Vagina (tissue), 2 donors: ENCODE measurements around the gene RBP2. TPM values are rescaled to one million over a fixed set of nuclear protein-coding genes. Genes with fewer than 3 reads are reported as not detected.

Experiments used
- DNase-seq, 2 donors: peaks; one replicate each; pipeline ENCODE4 v3.0.0-alpha.2; 2017; ENCODE audit errors: extremely low spot score in 2 of 2
- H3K27ac ChIP-seq: fragments of 200-600 bp; sonication (generic); one replicate; pipeline ENCODE4 v1.5.1; 2019
- H3K27me3 ChIP-seq: fragments of 200-600 bp; sonication (generic); one replicate; pipeline ENCODE4 v1.5.1; 2019
- H3K36me3 ChIP-seq, 2 donors: fragments of 200-600 bp; sonication (generic); one replicate each; pipeline ENCODE4 v1.5.1; 2017 to 2019
- H3K4me1 ChIP-seq: fragments of 200-600 bp; sonication (generic); one replicate; pipeline ENCODE4 v1.5.1; 2019
- H3K4me3 ChIP-seq, 2 donors: fragments of 200-600 bp; sonication (generic); 1 replicate in 1 of 2; 2 replicates in 1 of 2; pipeline ENCODE4 v1.5.1; 2016 to 2019
- H3K9me3 ChIP-seq: fragments of 200-600 bp; sonication (generic); one replicate; pipeline ENCODE4 v1.5.1; 2019
- CTCF ChIP-seq, 3 experiments: fragments of 450-650 bp in 2 of 3; fragments of 200-600 bp in 1 of 3; sonication (generic) in 1 of 3; IDR thresholded peaks; one replicate each; pipeline ENCODE4 v1.5.1; 2017 to 2019; ENCODE audit warnings: antibody characterized with exemption in 3 of 3, mild to moderate bottlenecking in 2 of 3, moderate library complexity in 2 of 3
- POLR2A ChIP-seq, 2 donors: fragments of 450-650 bp; IDR thresholded peaks; one replicate each; pipeline ENCODE4 v1.6.1; 2017; ENCODE audit warnings: antibody characterized with exemption in 2 of 2, mild to moderate bottlenecking in 2 of 2, moderate library complexity in 2 of 2
- POLR2AphosphoS5 ChIP-seq, 2 donors: sonication (generic); formaldehyde crosslinking; IDR thresholded peaks; one replicate each; pipeline ENCODE4 v1.9.0; 2017; ENCODE audit warnings: antibody characterized with exemption in 2 of 2, mild to moderate bottlenecking in 2 of 2, low read depth in 1 of 2; ENCODE audit not compliant: insufficient read depth in 1 of 2
- intact Hi-C: fragments of 100-400 bp; cut with DNase I; formaldehyde crosslinking; loops from one replicate; pipeline ENCODE4 v1.15.1; 2023
- total RNA-seq: library from RNA; depleted of rRNA; stranded (reverse); fragments of >200 nt; gene quantifications from one replicate; pipeline ENCODE4 v1.2.3, GENCODE V29; 2016

The RBP2 gene
- total RNA-seq, 1 donor from 2014 or later, result not detected

GRCh38 chr3:139518306-139518705, 42.0 kb upstream of the RBP2 start:
- TF ChIP-seq POLR2A (IDR thresholded peaks at IDR 0.05), result no peak
- no peak for TF ChIP-seq CTCF (IDR thresholded peaks at IDR 0.05)
- DNase-seq, result peak; percentile 43 to 49

GRCh38 chr3:139517321-139518065, 41.2 kb upstream of the RBP2 start:
- no peak for TF ChIP-seq POLR2AphosphoS5 (IDR thresholded peaks at IDR 0.05; ENCODE audit: insufficient read depth in 1 of 2, low read depth in 1 of 2)
- DNase-seq, result peak; percentile 22 to 56
- H3K27me3 ChIP-seq, result no peaks in the 10 kb centered on the region
- no peaks in the 10 kb centered on the region for H3K9me3 ChIP-seq
- H3K27ac ChIP-seq, result no peak overlapping the region
- intact Hi-C loops, result no loop called here
- H3K4me1 ChIP-seq, result no peaks in the 10 kb centered on the region
- H3K36me3 ChIP-seq, result no peaks in the 10 kb centered on the region
- no peak overlapping the region for H3K4me3 ChIP-seq

More at GRCh38 chr3:139518306-139518705, 42.0 kb upstream of the RBP2 start:
- Histone ChIP-seq H3K9me3 (no peaks in the 10 kb centered on the region), H3K27ac (no peak overlapping the region), H3K4me1 (no peaks in the 10 kb centered on the region), H3K4me3 (no peak overlapping the region), H3K27me3 (no peaks in the 10 kb centered on the region), H3K36me3 (no peaks in the 10 kb centered on the region)
- intact Hi-C loops, result no loop called here

- Histone ChIP-seq H3K4me3 (no peak overlapping the region), H3K27me3 (no peaks in the 10 kb centered on the region), H3K27ac (no peak overlapping the region), H3K36me3 (no peaks in the 10 kb centered on the region), H3K9me3 (no peaks in the 10 kb centered on the region), H3K4me1 (no peaks in the 10 kb centered on the region)
- no peak for TF ChIP-seq POLR2AphosphoS5 (IDR thresholded peaks at IDR 0.05; ENCODE audit: insufficient read depth in 1 of 2, low read depth in 1 of 2)
- no peak for TF ChIP-seq CTCF (IDR thresholded peaks at IDR 0.05)
- intact Hi-C loops, result no loop called here
- DNase-seq, result peak in 1 of 2 donors; percentile 3
These were observed 38.4 kb upstream of the RBP2 start for GRCh38 chr3:139514741-139515140.

GRCh38 chr3:139509631-139510030, 33.3 kb upstream of the RBP2 start:
- Histone ChIP-seq H3K27me3 (no peaks in the 10 kb centered on the region), H3K27ac (no peak overlapping the region), H3K4me1 (no peaks in the 10 kb centered on the region), H3K9me3 (no peaks in the 10 kb centered on the region), H3K36me3 (no peaks in the 10 kb centered on the region), H3K4me3 (no peak overlapping the region)
- DNase-seq, result peak in 1 of 2 donors; percentile 40
- intact Hi-C loops, result no loop called here
- no peak for TF ChIP-seq CTCF (IDR thresholded peaks at IDR 0.05)
- no peak for TF ChIP-seq POLR2AphosphoS5 (IDR thresholded peaks at IDR 0.05; ENCODE audit: insufficient read depth in 1 of 2, low read depth in 1 of 2)
- no peak for TF ChIP-seq POLR2A (IDR thresholded peaks at IDR 0.05)

GRCh38 chr3:139506766-139507165, 30.4 kb upstream of the RBP2 start:
- Histone ChIP-seq H3K4me3 (no peak overlapping the region), H3K4me1 (no peaks in the 10 kb centered on the region), H3K36me3 (no peaks in the 10 kb centered on the region), H3K9me3 (no peaks in the 10 kb centered on the region), H3K27ac (no peak overlapping the region), H3K27me3 (no peaks in the 10 kb centered on the region)
- DNase-seq, result no peak
- intact Hi-C loops, result no loop called here
- TF ChIP-seq POLR2A (IDR thresholded peaks at IDR 0.05) (no peak), POLR2AphosphoS5 (IDR thresholded peaks at IDR 0.05; ENCODE audit: insufficient read depth in 1 of 2, low read depth in 1 of 2) (no peak), CTCF (IDR thresholded peaks at IDR 0.05) (no peak)
